Measurements from ENCODE around the gene USP16.
"Not testable (repeated sequence)": the region's sequence is repeated elsewhere in the genome, so short reads cannot be mapped to it uniquely, and the experiment has no call there.

Gene USP16

GRCh38 chr21:29007135-29007534 is 17.3 kb upstream of the USP16 start:
- H3K9ac ChIP-seq (ENCODE audit: low read length) = no peak overlapping the region
- no peak overlapping the region for H3K4me3 ChIP-seq (ENCODE audit: low read length)
- H3K36me3 ChIP-seq (ENCODE audit: control insufficient read depth, low read depth, low read length) = peaks cover 4% of the 10 kb centered on the region
- no peaks in the 10 kb centered on the region for H3K9me3 ChIP-seq (ENCODE audit: control insufficient read depth, low read depth, low read length)
- H3K27me3 ChIP-seq (ENCODE audit: control insufficient read depth, insufficient read depth, low read length) = no peaks in the 10 kb centered on the region
- no peak overlapping the region for H3K27ac ChIP-seq (ENCODE audit: low read length)
- no peaks in the 10 kb centered on the region for H3K4me1 ChIP-seq (ENCODE audit: control insufficient read depth, low read depth, low read length)

- no peak overlapping the region for H3K4me3 ChIP-seq (ENCODE audit: low read length)
- no peak overlapping the region for H3K27ac ChIP-seq (ENCODE audit: low read length)
- H3K9ac ChIP-seq (ENCODE audit: low read length) = no peak overlapping the region
- no peaks in the 10 kb centered on the region for H3K27me3 ChIP-seq (ENCODE audit: control insufficient read depth, insufficient read depth, low read length)
- no peaks in the 10 kb centered on the region for H3K4me1 ChIP-seq (ENCODE audit: control insufficient read depth, low read depth, low read length)
- H3K36me3 ChIP-seq (ENCODE audit: control insufficient read depth, low read depth, low read length) = peaks cover 4% of the 10 kb centered on the region
- peaks cover under 1% of the 10 kb centered on the region for H3K9me3 ChIP-seq (ENCODE audit: control insufficient read depth, low read depth, low read length)
These were observed 16.7 kb upstream of the USP16 start for GRCh38 chr21:29007810-29008209.

- no peaks in the 10 kb centered on the region for H3K4me1 ChIP-seq (ENCODE audit: control insufficient read depth, low read depth, low read length)
- no peak overlapping the region for H3K27ac ChIP-seq (ENCODE audit: low read length)
- H3K36me3 ChIP-seq (ENCODE audit: control insufficient read depth, low read depth, low read length) = peaks cover 4% of the 10 kb centered on the region
- no peak overlapping the region for H3K9ac ChIP-seq (ENCODE audit: low read length)
- no peak overlapping the region for H3K4me3 ChIP-seq (ENCODE audit: low read length)
- H3K9me3 ChIP-seq (ENCODE audit: control insufficient read depth, low read depth, low read length) = peaks cover 2% of the 10 kb centered on the region
- H3K27me3 ChIP-seq (ENCODE audit: control insufficient read depth, insufficient read depth, low read length) = no peaks in the 10 kb centered on the region
These were observed 16.1 kb upstream of the USP16 start for GRCh38 chr21:29008367-29008766.

- not testable (repeated sequence) for H3K4me3 ChIP-seq (ENCODE audit: low read length); H3K27me3 ChIP-seq (ENCODE audit: control insufficient read depth, insufficient read depth, low read length); H3K4me1 ChIP-seq (ENCODE audit: control insufficient read depth, low read depth, low read length); H3K9ac ChIP-seq (ENCODE audit: low read length); H3K27ac ChIP-seq (ENCODE audit: low read length); H3K36me3 ChIP-seq (ENCODE audit: control insufficient read depth, low read depth, low read length); H3K9me3 ChIP-seq (ENCODE audit: control insufficient read depth, low read depth, low read length)
These were observed 13.2 kb upstream of the USP16 start for GRCh38 chr21:29011236-29011635.

- H3K9ac ChIP-seq (ENCODE audit: low read length) = peak overlapping the region; percentile 94
- H3K27ac ChIP-seq (ENCODE audit: low read length) = no peak overlapping the region
- H3K4me1 ChIP-seq (ENCODE audit: control insufficient read depth, low read depth, low read length) = peaks cover 8% of the 10 kb centered on the region
- peaks cover 2% of the 10 kb centered on the region for H3K9me3 ChIP-seq (ENCODE audit: control insufficient read depth, low read depth, low read length)
- H3K36me3 ChIP-seq (ENCODE audit: control insufficient read depth, low read depth, low read length) = no peaks in the 10 kb centered on the region
- H3K4me3 ChIP-seq (ENCODE audit: low read length) = peak overlapping the region; percentile 94
- H3K27me3 ChIP-seq (ENCODE audit: control insufficient read depth, insufficient read depth, low read length) = no peaks in the 10 kb centered on the region
These were observed 6.7 kb upstream of the USP16 start for GRCh38 chr21:29017639-29018237.

- Histone ChIP-seq H3K27ac (ENCODE audit: low read length) (no peak overlapping the region), H3K36me3 (ENCODE audit: control insufficient read depth, low read depth, low read length) (no peaks in the 10 kb centered on the region), H3K4me3 (ENCODE audit: low read length) (peak overlapping the region; percentile 94), H3K9me3 (ENCODE audit: control insufficient read depth, low read depth, low read length) (no peaks in the 10 kb centered on the region), H3K27me3 (ENCODE audit: control insufficient read depth, insufficient read depth, low read length) (no peaks in the 10 kb centered on the region), H3K4me1 (ENCODE audit: control insufficient read depth, low read depth, low read length) (peaks cover 8% of the 10 kb centered on the region), H3K9ac (ENCODE audit: low read length) (peak overlapping the region; percentile 94)
These were observed 5.9 kb upstream of the USP16 start for GRCh38 chr21:29018540-29018939.

GRCh38 chr21:29022166-29022565 is 2.3 kb upstream of the USP16 start:
- Histone ChIP-seq H3K9ac (ENCODE audit: low read length) (no peak overlapping the region), H3K27me3 (ENCODE audit: control insufficient read depth, insufficient read depth, low read length) (no peaks in the 10 kb centered on the region), H3K4me1 (ENCODE audit: control insufficient read depth, low read depth, low read length) (peaks cover 12% of the 10 kb centered on the region), H3K9me3 (ENCODE audit: control insufficient read depth, low read depth, low read length) (no peaks in the 10 kb centered on the region), H3K27ac (ENCODE audit: low read length) (no peak overlapping the region), H3K4me3 (ENCODE audit: low read length) (no peak overlapping the region), H3K36me3 (ENCODE audit: control insufficient read depth, low read depth, low read length) (no peaks in the 10 kb centered on the region)

- H3K4me3 ChIP-seq (ENCODE audit: low read length) = peak overlapping the region; percentile 96
- no peaks in the 10 kb centered on the region for H3K9me3 ChIP-seq (ENCODE audit: control insufficient read depth, low read depth, low read length)
- H3K36me3 ChIP-seq (ENCODE audit: control insufficient read depth, low read depth, low read length) = peaks cover 10% of the 10 kb centered on the region
- peak overlapping the region; percentile 89 for H3K27ac ChIP-seq (ENCODE audit: low read length)
- no peaks in the 10 kb centered on the region for H3K27me3 ChIP-seq (ENCODE audit: control insufficient read depth, insufficient read depth, low read length)
- H3K9ac ChIP-seq (ENCODE audit: low read length) = peak overlapping the region; percentile 85
- H3K4me1 ChIP-seq (ENCODE audit: control insufficient read depth, low read depth, low read length) = peaks cover 4% of the 10 kb centered on the region
These were observed 853 bp downstream of the USP16 start for GRCh38 chr21:29025328-29025713.

GRCh38 chr21:29029524-29029923 is 5.1 kb downstream of the USP16 start:
- no peak overlapping the region for H3K9ac ChIP-seq (ENCODE audit: low read length)
- H3K4me3 ChIP-seq (ENCODE audit: low read length) = no peak overlapping the region
- no peak overlapping the region for H3K27ac ChIP-seq (ENCODE audit: low read length)
- H3K27me3 ChIP-seq (ENCODE audit: control insufficient read depth, insufficient read depth, low read length) = no peaks in the 10 kb centered on the region
- peaks cover 4% of the 10 kb centered on the region for H3K4me1 ChIP-seq (ENCODE audit: control insufficient read depth, low read depth, low read length)
- no peaks in the 10 kb centered on the region for H3K9me3 ChIP-seq (ENCODE audit: control insufficient read depth, low read depth, low read length)
- H3K36me3 ChIP-seq (ENCODE audit: control insufficient read depth, low read depth, low read length) = peaks cover 39% of the 10 kb centered on the region

- Histone ChIP-seq H3K36me3 (ENCODE audit: control insufficient read depth, low read depth, low read length) (peaks cover 45% of the 10 kb centered on the region), H3K27me3 (ENCODE audit: control insufficient read depth, insufficient read depth, low read length) (no peaks in the 10 kb centered on the region), H3K27ac (ENCODE audit: low read length) (no peak overlapping the region), H3K4me3 (ENCODE audit: low read length) (no peak overlapping the region), H3K4me1 (ENCODE audit: control insufficient read depth, low read depth, low read length) (no peaks in the 10 kb centered on the region), H3K9me3 (ENCODE audit: control insufficient read depth, low read depth, low read length) (no peaks in the 10 kb centered on the region), H3K9ac (ENCODE audit: low read length) (no peak overlapping the region)
These were observed 6.4 kb downstream of the USP16 start for GRCh38 chr21:29030909-29031308.

GRCh38 chr21:29033301-29033700 is 8.8 kb downstream of the USP16 start:
- Histone ChIP-seq H3K4me1 (ENCODE audit: control insufficient read depth, low read depth, low read length) (no peaks in the 10 kb centered on the region), H3K36me3 (ENCODE audit: control insufficient read depth, low read depth, low read length) (peaks cover 69% of the 10 kb centered on the region), H3K4me3 (ENCODE audit: low read length) (no peak overlapping the region), H3K9me3 (ENCODE audit: control insufficient read depth, low read depth, low read length) (no peaks in the 10 kb centered on the region), H3K9ac (ENCODE audit: low read length) (no peak overlapping the region), H3K27me3 (ENCODE audit: control insufficient read depth, insufficient read depth, low read length) (no peaks in the 10 kb centered on the region), H3K27ac (ENCODE audit: low read length) (no peak overlapping the region)

- no peak overlapping the region for H3K9ac ChIP-seq (ENCODE audit: low read length)
- H3K27ac ChIP-seq (ENCODE audit: low read length) = no peak overlapping the region
- H3K4me3 ChIP-seq (ENCODE audit: low read length) = no peak overlapping the region
- H3K4me1 ChIP-seq (ENCODE audit: control insufficient read depth, low read depth, low read length) = no peaks in the 10 kb centered on the region
- H3K27me3 ChIP-seq (ENCODE audit: control insufficient read depth, insufficient read depth, low read length) = no peaks in the 10 kb centered on the region
- peaks cover 74% of the 10 kb centered on the region for H3K36me3 ChIP-seq (ENCODE audit: control insufficient read depth, low read depth, low read length)
- H3K9me3 ChIP-seq (ENCODE audit: control insufficient read depth, low read depth, low read length) = no peaks in the 10 kb centered on the region
These were observed 9.4 kb downstream of the USP16 start for GRCh38 chr21:29033871-29034270.

All from iPS-18a (cell line).